ENCODE results near the gene CYP26C1.

DNA sequence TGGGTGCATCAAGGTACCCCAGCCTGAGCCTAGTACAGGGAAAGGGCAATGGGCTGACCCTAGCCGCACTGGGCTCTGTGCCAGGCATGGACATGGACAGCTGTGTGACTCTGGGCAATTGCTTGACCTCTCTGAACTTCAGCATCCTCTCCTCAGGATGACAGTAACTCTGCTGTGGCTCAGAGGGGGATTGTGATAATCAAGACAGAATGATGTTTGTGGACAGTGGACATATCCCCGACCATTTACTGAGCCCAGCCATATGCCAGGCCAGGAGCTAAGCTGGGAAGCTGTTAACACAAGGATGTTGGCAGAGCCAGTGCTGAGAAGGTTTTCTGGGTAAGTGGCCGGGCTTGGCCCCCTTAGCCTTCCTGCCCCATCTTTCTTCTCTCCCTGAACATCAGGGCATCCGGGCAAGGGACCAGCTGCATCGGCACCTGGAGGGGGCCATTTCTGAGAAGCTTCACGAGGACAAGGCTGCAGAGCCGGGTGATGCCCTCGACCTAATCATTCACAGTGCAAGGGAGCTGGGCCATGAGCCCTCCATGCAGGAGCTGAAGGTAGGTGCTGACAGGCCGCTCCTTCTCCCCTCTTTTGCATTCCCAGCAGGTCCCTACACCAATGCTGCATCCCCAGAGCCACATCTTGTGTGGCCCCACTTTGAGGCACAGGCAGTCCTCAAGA is 3.5 kb downstream of the CYP26C1 start:
- TF ChIP-seq, protein P1, sequence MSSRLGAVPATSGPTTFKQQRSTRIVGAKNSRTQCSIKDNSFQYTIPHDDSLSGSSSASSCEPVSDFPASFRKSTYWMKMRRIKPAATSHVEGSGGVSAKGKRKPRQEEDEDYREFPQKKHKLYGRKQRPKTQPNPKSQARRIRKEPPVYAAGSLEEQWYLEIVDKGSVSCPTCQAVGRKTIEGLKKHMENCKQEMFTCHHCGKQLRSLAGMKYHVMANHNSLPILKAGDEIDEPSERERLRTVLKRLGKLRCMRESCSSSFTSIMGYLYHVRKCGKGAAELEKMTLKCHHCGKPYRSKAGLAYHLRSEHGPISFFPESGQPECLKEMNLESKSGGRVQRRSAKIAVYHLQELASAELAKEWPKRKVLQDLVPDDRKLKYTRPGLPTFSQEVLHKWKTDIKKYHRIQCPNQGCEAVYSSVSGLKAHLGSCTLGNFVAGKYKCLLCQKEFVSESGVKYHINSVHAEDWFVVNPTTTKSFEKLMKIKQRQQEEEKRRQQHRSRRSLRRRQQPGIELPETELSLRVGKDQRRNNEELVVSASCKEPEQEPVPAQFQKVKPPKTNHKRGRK (CRISPR knock-in tag; IDR thresholded peaks at IDR 0.05; ENCODE audit: borderline replicate concordance), result no peak
- TF ChIP-seq, protein P2, sequence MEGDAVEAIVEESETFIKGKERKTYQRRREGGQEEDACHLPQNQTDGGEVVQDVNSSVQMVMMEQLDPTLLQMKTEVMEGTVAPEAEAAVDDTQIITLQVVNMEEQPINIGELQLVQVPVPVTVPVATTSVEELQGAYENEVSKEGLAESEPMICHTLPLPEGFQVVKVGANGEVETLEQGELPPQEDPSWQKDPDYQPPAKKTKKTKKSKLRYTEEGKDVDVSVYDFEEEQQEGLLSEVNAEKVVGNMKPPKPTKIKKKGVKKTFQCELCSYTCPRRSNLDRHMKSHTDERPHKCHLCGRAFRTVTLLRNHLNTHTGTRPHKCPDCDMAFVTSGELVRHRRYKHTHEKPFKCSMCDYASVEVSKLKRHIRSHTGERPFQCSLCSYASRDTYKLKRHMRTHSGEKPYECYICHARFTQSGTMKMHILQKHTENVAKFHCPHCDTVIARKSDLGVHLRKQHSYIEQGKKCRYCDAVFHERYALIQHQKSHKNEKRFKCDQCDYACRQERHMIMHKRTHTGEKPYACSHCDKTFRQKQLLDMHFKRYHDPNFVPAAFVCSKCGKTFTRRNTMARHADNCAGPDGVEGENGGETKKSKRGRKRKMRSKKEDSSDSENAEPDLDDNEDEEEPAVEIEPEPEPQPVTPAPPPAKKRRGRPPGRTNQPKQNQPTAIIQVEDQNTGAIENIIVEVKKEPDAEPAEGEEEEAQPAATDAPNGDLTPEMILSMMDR (IDR thresholded peaks at IDR 0.05), result no peak
- TF ChIP-seq, protein P3, sequence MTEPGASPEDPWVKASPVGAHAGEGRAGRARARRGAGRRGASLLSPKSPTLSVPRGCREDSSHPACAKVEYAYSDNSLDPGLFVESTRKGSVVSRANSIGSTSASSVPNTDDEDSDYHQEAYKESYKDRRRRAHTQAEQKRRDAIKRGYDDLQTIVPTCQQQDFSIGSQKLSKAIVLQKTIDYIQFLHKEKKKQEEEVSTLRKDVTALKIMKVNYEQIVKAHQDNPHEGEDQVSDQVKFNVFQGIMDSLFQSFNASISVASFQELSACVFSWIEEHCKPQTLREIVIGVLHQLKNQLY (CRISPR knock-in tag; IDR thresholded peaks at IDR 0.05), result no peak
- TF ChIP-seq, protein P4, sequence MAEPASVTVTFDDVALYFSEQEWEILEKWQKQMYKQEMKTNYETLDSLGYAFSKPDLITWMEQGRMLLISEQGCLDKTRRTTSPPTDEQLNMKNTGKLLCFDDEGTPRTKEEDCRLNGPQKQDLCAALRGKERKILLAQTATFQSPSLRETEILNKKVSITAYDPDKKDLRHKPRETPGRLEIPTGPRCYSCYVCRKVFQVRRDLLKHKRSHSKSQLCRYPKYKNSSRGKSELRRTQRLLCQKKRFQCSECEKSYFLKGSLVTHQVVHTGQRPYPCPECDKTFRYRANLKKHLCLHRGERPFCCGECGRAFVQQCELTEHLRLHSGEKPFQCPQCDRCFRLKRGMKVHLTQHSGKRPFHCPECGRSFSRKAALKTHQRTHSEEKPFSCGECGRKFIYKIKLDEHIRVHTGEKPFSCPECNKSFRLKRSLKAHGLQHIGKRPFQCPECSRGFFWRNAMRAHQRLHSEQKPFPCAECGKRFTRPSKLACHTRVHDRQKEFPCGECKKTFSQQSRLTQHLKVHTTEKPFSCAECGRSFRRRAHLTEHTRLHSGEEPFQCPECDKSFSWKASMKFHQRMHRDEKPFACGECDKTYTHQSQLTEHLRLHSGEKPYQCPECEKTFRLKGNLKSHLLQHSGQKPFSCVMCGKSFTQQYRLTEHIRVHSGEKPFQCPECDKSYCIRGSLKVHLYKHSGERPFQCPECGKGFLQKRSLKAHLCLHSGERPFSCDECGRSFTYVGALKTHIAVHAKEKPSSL (CRISPR knock-in tag; conservative IDR thresholded peaks at IDR 0.05), result no peak
- no peak for TF ChIP-seq TEAD4 (CRISPR knock-in tag; IDR thresholded peaks at IDR 0.05)
- TF ChIP-seq, protein P5, sequence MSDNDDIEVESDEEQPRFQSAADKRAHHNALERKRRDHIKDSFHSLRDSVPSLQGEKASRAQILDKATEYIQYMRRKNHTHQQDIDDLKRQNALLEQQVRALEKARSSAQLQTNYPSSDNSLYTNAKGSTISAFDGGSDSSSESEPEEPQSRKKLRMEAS (CRISPR knock-in tag; IDR thresholded peaks at IDR 0.05), result no peak
- no peak for TF ChIP-seq FOXP1 (CRISPR knock-in tag; IDR thresholded peaks at IDR 0.05; ENCODE audit: borderline replicate concordance)
- no peak for TF ChIP-seq ELF4 (CRISPR knock-in tag; IDR thresholded peaks at IDR 0.05; ENCODE audit: low read depth)
- TF ChIP-seq, protein P6, sequence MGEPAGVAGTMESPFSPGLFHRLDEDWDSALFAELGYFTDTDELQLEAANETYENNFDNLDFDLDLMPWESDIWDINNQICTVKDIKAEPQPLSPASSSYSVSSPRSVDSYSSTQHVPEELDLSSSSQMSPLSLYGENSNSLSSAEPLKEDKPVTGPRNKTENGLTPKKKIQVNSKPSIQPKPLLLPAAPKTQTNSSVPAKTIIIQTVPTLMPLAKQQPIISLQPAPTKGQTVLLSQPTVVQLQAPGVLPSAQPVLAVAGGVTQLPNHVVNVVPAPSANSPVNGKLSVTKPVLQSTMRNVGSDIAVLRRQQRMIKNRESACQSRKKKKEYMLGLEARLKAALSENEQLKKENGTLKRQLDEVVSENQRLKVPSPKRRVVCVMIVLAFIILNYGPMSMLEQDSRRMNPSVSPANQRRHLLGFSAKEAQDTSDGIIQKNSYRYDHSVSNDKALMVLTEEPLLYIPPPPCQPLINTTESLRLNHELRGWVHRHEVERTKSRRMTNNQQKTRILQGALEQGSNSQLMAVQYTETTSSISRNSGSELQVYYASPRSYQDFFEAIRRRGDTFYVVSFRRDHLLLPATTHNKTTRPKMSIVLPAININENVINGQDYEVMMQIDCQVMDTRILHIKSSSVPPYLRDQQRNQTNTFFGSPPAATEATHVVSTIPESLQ (CRISPR knock-in tag; IDR thresholded peaks at IDR 0.05), result no peak
- no peak for TF ChIP-seq TCF7 (CRISPR knock-in tag; IDR thresholded peaks at IDR 0.05; ENCODE audit: low read depth)

Data from WTC11 (cell line).